ENCODE results near the gene TARDBP.
A peak's percentile ranks its signal among the peaks of the same experiment; 100 is the strongest.
"Not testable (repeated sequence)": the region's sequence is repeated elsewhere in the genome, so short reads cannot be mapped to it uniquely, and the experiment has no call there.

The TARDBP gene

DNA sequence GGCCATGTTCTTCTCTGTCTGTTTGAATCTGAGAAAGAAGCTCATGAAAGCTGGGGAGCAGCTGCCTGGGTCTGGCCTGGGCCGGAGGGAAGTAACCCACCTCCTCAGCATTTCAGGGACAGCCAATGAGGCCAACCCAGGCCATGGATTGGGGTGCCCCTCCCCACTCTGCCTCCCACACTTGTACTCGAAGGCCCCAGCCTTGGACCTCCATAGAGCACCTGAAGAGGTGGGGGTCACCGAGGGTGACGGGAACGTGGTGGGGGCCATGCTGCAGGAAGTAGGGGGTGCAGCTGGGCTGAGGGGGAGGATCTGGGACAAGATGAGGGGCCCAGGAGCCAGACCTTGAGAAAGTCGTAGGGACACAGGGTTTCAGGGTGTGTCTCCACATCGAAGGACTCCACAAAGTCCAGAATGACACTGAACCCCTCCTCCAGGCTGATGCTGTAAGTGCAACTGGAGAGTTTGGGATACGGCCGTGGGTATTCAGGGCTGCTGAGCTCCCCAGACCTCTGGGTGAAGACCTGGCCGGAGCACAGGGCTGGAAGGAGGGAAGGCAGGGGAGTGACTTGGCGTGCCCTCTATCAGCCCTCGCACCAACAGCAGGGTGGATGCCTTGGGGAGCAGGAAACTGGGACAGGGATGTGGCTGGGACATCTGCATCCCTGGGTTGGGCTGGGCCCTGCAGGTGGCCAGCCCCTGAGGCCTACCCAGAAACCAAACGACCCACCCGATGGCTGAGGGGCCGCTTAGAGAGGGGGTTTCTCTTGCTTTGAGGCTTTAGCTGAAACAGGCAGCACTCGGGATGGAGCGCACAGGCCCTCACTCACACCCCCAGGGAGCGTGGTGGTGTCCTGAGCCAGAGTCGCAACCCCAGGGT lies 30.8 kb downstream of the TARDBP start:
- DNase-seq (ENCODE audit: low read depth in 2 of 2) = no peak

DNA sequence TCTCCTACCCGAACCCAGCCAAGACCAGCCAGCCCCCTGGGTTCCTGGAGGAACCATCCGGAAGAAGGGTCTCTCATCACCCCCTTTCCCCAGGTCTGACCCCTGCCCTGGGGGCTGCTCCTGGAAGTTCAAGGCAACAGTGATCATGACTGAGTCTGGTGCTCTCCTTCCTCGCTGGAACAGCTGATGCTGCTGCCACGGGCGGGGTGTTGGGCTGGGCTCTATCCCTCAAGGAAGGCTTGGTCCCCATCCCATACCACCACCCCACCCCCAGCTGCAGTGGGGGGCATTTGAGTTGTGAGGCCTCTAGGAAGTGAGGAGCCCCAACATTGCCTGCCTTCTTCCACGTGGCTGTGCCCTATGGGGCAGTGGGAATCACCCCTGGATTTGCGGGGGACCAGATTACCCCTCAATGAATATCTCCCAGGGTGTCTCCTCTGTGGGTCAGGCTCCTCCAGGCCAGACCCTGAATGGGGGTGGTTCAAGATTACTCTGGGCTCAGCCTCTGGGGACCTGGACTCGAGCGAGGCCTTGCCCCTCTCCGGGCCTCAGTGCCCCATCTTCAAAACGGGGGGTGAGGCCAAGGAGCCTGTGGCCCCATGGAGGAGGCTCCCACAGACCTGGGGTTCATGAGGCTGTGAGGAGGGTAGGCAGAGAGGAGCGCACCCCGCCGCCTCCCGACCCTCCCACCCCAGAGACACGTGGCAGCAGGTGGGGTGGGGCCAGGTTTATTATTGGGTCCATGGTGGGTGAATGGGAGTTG lies 31.8 kb downstream of the TARDBP start:
- no peak for DNase-seq (ENCODE audit: low read depth in 2 of 2)

GRCh38 chr1:11044849-11045427 lies 32.5 kb downstream of the TARDBP start:
- no peak for DNase-seq (ENCODE audit: low read depth in 2 of 2)

DNA sequence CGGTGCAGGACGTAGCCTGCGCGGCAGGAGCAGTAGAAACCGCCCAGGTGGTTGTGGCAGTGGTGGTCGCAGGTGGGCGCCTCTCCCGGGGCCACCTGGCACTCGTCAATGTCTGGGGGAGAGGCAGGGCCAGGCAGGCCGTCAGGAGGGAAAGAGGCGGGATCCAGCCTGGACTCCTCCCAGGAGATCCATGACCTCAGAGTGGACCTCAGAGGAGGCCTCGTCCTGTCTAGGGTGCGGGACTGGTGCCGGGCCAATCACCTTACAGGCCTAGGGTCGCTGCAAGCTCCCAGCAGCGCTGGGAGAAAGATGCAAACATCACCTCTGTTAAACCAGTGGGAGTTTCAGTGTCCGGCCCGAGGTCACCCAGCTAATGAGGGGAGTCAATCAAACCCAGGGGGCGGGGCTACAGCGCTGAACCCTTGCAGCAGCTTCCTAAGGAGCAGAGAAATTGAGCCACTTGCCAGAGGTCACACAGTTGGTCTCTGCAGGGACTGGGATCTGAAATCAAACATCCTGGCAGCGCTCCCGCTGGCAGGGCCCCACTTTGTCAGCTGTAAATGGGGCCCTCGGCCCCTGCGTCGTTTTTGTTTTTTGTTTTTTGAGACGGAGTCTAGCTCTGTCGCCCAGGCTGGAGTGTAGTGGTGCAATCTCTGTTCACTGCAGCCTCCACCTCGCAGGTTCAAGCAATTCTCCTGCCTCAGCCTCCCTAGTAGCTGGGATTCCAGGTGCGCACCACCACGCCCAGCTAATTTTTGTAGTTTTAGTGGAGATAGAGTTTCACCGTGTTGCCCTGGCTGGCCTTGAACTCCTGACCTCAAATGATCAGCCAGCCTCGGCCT lies 33.2 kb downstream of the TARDBP start:
- no peak for DNase-seq (ENCODE audit: low read depth in 2 of 2)

DNA sequence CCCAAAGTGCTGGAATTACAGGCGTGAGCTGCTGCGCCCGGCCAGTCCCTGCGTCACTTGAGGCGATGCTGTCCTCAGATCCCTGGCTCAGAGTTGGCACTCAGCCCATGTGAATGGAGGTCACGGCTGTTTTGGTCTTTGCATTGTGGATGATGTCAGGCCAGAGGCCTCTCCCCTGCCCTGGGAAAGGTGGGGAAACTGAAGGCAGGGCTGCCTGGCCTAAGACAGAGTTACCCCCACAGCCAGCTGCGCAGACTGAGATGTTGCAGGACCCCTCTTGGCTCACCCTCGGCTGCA lies 33.8 kb downstream of the TARDBP start:
- no peak for DNase-seq (ENCODE audit: low read depth in 2 of 2)

GRCh38 chr1:11046625-11047365 lies 34.3 kb downstream of the TARDBP start, which contains the start of gene MASP2:
MASP2 (minus strand) TSS chr1:11047239; CDS start chr1:11047207, 32 bp downstream.
- DNase-seq (ENCODE audit: low read depth in 2 of 2) = no peak

DNA sequence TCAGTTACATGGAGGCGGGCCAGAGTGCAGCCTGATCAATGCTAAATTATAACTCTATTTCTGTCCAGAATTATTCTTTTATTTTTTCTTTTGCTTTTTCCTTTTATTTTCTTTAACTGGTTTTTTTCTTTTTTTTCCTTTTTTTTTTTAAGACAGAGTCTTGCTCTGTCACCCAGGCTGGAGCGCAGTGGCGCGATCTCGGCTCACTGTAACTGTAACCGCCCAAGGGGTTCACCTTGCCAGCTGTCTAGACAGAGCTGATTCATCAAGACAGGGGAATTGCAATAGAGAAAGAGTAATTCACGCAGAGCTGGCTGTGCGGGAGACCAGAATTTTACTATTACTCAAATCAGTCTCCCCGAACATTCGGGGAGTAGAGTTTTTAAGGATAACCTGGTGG lies 38.7 kb downstream of the TARDBP start:
- not testable (repeated sequence) for DNase-seq (ENCODE audit: low read depth in 2 of 2)

DNA sequence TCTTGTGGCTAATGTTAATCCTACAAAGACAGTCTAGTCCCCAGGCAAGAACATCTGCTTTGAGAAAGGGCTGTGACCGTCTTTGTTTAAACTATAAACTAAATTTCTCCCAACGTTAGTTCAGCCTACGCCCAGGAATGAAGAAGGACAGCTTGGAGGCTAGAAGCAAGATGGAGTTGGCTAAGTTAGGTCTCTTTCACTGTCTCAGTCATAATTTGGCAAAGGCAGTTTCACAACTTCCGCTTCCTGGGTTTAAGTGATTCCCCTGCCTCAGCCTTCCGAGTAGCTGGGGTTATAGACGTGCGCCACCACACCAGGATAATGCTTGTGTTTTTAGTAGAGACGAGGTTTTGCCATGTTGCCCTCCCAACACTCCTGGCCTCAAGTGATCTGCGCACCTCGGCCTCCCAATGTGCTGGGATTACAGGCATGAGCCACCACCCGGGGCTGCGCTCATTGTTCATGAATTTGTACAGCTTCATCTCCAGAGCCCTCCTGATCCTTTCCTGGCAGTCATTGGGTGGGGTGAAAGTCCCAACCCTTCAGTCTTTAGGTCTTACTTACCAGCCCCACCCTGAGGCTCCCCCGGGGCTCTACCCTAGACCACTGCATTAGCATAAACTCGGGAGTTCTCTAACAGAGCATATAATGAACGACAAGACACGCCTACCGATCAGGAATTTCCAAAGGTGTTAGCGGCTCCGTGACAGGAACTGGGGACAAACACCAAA lies 39.5 kb downstream of the TARDBP start:
- no peak for DNase-seq (ENCODE audit: low read depth in 2 of 2)

DNA sequence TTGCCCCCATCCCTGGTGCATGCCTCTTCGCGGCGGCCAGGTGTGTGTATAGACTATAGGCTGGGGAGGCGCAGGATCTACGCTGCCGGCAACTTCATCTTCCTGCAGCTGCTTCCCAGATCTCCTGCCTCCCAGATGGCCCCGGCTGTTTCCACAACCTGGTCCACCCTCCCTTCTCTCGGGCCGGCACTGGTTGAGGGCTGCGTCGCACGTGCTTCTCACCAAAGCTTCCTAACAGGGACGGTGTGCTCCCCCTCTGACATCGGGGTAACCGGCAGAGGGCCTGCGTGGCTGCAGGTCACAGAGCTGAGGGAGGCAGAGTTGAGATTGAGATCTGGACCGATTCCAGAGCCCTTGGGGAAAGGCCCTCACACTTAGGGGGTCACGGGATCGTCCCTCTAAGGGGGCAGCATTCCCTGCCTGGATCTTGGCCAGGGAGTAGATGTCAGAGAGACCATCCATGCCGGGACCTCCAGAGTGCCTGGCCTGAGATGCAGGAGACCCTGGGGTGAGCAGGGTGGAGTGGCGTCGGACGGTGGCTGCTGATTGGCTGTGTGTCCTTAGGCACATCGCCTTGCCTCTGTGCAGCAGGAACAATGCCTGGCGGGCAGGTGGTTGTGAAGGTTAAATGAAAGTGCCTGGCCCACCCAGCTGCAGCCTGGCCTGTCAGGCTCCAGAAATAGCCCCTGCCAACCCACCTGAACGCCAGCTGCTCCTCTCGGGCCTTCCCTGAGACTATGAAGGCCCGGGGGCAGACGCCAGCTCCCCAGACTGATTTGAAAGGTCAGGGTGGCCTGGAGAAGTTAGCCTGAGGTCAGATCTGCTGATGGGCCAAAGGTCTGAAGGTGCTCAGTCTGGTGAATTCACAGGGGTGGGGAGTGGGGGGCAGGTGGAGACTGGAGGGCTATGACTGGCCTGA lies 40.6 kb downstream of the TARDBP start:
- peak in 1 of 2 donors; percentile 38 for DNase-seq (ENCODE audit: low read depth in 2 of 2)

DNA sequence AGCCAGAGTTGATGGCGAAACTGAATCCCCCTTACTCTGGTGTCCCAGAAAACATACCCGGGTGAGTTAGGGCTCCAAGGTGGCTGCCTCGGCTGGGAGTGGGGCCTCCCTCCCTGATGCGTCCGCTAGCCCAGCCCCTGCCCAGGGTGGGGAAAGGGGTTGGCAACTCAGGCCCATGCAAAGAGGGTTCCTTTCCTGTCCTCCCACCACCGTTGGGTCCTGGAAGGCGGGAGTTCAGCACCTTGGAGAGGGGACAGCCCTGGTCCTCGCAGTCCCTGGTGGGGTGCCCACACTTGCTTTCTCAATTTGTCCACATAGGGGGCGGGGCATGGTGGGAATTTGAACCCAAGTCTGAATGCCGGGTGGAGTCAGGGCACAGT lies 41.3 kb downstream of the TARDBP start:
- DNase-seq (ENCODE audit: low read depth in 2 of 2) = no peak

DNA sequence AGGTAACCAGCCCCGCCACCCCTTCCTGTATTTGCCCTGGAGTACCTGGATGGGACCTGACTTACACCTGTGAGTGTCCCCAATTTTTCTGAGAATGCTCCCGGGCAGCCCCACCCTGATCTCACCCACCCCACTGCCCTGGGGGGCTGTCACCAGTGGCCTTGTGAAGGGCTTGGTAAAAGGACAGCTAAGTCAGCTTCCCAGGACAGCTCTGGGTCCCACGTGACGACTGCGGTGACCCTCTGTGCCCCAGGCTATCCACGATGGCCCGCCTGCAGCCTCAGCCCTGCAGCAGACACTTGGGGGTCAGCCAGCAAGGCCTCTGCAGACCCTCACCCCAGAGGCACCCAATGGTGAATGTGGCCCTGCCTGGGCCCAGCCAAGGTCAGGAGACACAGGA lies 41.7 kb downstream of the TARDBP start:
- DNase-seq (ENCODE audit: low read depth in 2 of 2) = no peak

DNA sequence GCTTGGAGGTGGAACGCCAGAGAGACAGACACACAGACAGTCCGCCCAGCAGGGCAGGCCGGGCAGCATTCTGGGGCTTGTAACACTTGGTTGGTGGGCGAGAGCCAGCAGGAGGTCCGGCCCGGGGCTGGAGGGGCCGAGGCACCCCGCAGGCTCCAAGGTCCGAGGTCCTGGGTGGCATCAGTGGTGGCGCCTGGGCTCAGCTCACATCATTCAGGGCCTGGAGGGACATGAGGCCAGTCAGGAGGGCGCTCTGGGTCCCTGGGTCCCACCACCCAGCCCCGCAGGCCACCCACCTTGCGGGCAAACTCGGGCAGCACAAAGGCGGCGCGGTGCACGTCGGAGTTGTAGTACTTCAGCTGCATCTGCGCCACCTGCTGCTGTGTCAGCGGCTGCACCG lies 42.2 kb downstream of the TARDBP start:
- DNase-seq (ENCODE audit: low read depth in 2 of 2) = no peak

DNA sequence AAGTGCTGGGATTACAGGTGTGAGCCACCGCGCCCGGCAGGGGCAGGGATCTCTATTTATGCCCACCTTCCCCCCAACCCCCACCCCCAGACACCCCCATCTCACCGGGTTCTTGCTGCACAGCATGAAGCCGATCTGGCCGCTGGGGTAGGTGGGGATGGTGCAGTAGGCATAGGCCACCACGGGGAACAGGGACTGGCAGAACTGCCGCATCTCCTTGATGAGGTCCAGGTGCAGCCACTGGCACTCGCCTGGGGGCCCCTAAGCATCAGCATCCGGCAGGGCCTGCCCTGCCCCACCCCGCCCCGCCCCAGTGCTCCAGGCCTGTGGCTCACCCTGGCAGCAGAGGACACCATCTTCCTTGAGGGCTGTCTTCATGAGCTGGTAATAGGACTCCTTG lies 43.2 kb downstream of the TARDBP start:
- DNase-seq (ENCODE audit: low read depth in 2 of 2) = no peak

GRCh38 chr1:11056504-11056903 lies 44.0 kb downstream of the TARDBP start:
- no peak for DNase-seq (ENCODE audit: low read depth in 2 of 2)

- no peak for DNase-seq (ENCODE audit: low read depth in 2 of 2)
Measured at GRCh38 chr1:11057477-11057876, 45.0 kb downstream of the TARDBP start.

- no peak for DNase-seq (ENCODE audit: low read depth in 2 of 2)
Measured at GRCh38 chr1:11058026-11058425, 45.6 kb downstream of the TARDBP start.

- no peak for DNase-seq (ENCODE audit: low read depth in 2 of 2)
Measured at GRCh38 chr1:11058595-11059154, 46.2 kb downstream of the TARDBP start.

GRCh38 chr1:11059155-11059967 lies 46.9 kb downstream of the TARDBP start:
- DNase-seq (ENCODE audit: low read depth in 2 of 2) = no peak
